ENCODE measurements around the gene CHD9.

CHD9 gene

DNA sequence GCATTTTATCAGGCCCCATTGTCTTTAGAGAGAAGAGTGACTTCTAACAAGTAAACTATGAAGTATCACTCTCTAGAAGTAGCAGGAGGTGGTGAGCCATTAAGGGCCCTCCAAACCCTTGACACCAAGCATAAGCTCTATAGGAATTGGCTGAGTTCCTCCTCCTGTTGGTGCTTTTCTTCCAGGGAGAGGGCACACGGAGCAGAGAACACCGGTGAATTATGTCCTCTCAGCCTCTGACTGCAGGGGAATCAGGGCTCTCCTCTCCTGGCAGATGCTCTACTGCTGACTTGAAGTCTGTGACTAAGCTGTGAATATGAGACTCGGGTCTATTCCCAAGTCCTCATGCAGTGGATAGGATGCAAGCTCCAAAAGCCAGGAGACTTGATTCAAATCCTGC, 32.3 kb downstream of the CHD9 start:
- WGBS = 61% methylated on average over 3 of the region's 3 CpGs
- peak overlapping the region; percentile 41; the same call in 1 of the 2 replicates for H3K27ac ChIP-seq (ENCODE audit: low read depth, low read length)

DNA sequence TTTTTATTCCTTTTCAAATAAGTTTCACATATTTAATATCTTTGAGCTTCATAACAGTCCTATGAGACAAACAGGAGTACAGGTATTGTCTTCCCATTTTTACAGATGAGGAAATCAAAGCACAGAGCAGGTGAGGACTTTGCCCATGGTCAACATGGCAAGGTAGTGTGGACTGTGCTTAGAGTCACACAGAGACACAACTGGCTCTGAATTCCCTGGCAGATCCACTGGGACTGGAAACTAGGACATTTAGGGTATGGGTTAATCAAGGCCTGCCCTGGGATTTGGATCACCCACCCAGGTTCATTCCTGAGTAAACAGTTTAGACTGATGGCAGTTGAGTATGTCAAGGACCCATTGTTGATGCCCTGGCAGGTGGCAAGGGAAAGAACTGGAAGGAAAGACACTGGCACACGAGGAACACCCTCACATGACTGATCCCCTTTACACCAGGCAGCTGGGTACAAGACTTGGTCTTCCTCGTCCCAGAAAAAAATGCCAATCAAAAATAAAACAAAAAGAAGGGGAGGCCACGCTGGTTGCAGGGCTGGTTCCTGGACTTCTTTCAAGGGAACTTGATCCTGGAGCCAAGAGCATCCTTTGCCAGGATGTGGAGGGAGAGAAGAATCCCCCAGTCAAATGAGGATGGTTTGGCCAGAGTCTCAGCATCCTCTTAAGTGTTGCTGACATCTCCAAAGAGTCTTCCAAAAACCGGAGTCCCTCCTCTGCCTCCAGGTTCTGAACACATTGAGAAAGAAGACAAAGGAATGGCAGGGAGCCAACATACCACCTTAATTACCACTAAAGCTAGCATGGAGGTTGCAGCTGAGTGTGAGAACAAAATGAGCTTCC, 34.9 kb downstream of the CHD9 start:
- 58% methylated on average over 4 of the region's 4 CpGs for WGBS
- Histone ChIP-seq H3K4me3 (ENCODE audit: low read length) (no peak overlapping the region), H3K4me1 (ENCODE audit: insufficient read depth, low read length) (peaks cover 67% of the 10 kb centered on the region), H3K9ac (ENCODE audit: low read depth, low read length) (peak overlapping the region; percentile 6; the same call in 1 of the 2 replicates), H3K36me3 (ENCODE audit: insufficient read depth, low read length) (no peaks in the 10 kb centered on the region), H3K27ac (ENCODE audit: low read depth, low read length) (peak overlapping the region; percentile 84), H3K9me3 (ENCODE audit: insufficient read depth, low read depth, low read length) (no peaks in the 10 kb centered on the region), H3K27me3 (ENCODE audit: insufficient read depth, low read length) (no peaks in the 10 kb centered on the region)

More for the DNA sequence above, 32.3 kb downstream of the CHD9 start:
- Histone ChIP-seq H3K9me3 (ENCODE audit: insufficient read depth, low read depth, low read length) (no peaks in the 10 kb centered on the region), H3K27me3 (ENCODE audit: insufficient read depth, low read length) (no peaks in the 10 kb centered on the region), H3K9ac (ENCODE audit: low read depth, low read length) (no peak overlapping the region), H3K4me1 (ENCODE audit: insufficient read depth, low read length) (peaks cover 69% of the 10 kb centered on the region), H3K4me3 (ENCODE audit: low read length) (no peak overlapping the region), H3K36me3 (ENCODE audit: insufficient read depth, low read length) (no peaks in the 10 kb centered on the region)

DNA sequence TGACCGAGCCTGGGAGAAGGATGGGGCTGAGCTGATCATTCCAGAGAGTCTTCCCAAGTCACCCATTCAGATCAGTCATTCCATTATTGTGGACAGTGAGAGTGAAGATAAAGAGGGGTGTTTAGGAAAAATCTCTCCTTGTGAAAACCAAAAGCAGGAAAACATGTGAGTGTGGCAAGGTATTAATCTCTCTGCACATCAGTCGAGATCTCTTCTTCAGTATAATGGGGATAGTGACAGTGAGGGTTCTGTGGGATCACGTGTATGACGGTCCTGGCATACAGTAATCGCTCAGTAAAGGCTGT, 35.4 kb downstream of the CHD9 start:
- H3K36me3 ChIP-seq (ENCODE audit: insufficient read depth, low read length) = no peaks in the 10 kb centered on the region
- peak overlapping the region; percentile 6; the same call in 1 of the 2 replicates for H3K9ac ChIP-seq (ENCODE audit: low read depth, low read length)
- 31% methylated on average over 5 of the region's 5 CpGs for WGBS
- peak overlapping the region; percentile 84 for H3K27ac ChIP-seq (ENCODE audit: low read depth, low read length)
- H3K4me3 ChIP-seq (ENCODE audit: low read length) = no peak overlapping the region
- H3K9me3 ChIP-seq (ENCODE audit: insufficient read depth, low read depth, low read length) = no peaks in the 10 kb centered on the region
- no peaks in the 10 kb centered on the region for H3K27me3 ChIP-seq (ENCODE audit: insufficient read depth, low read length)
- H3K4me1 ChIP-seq (ENCODE audit: insufficient read depth, low read length) = peaks cover 62% of the 10 kb centered on the region

DNA sequence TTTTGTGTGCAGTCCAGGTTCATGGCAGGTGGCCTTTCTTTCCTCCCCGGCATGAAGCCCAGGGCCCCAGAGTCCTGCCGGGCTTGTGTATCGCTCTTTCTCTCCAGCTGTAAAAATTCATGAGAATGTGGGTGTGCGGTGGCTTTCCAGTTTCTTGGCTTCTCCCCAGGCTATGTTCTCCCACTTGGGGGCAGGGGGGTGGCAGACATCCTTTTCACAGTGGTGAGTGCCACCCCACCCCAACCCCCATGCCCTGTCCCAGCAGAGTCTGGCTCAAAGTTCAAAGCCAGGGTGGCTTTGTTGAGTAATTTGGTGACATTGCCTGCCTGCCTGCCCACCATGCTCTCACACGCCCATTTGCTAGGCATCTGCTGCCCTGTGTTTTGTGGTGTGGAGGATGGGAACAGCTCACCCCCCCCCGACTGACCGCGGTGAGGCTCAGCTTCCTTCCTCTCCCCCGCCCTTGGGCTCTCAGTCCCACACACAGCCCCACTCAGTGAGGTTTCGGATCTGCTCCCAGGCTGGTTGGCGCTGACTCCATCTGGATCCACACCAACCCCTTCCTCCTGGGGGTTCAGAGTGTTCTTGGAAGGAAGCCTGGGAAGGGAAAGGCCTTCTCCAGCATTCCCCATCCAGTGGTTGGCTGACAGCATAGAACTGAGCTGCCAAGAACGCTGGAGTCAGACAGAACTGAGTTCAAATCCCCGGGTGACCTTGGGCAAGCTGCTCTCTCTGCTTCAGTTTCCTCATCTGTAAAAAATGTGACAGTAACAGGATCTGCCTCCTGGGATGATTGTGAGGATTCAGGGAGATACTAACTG, 36.0 kb downstream of the CHD9 start:
- Histone ChIP-seq H3K4me1 (ENCODE audit: insufficient read depth, low read length) (peaks cover 56% of the 10 kb centered on the region), H3K36me3 (ENCODE audit: insufficient read depth, low read length) (no peaks in the 10 kb centered on the region), H3K9me3 (ENCODE audit: insufficient read depth, low read depth, low read length) (no peaks in the 10 kb centered on the region), H3K27ac (ENCODE audit: low read depth, low read length) (peak overlapping the region; percentile 84), H3K9ac (ENCODE audit: low read depth, low read length) (peak overlapping the region; percentile 6), H3K4me3 (ENCODE audit: low read length) (no peak overlapping the region), H3K27me3 (ENCODE audit: insufficient read depth, low read length) (no peaks in the 10 kb centered on the region)
- 37% methylated on average over 13 of the region's 13 CpGs for WGBS

DNA sequence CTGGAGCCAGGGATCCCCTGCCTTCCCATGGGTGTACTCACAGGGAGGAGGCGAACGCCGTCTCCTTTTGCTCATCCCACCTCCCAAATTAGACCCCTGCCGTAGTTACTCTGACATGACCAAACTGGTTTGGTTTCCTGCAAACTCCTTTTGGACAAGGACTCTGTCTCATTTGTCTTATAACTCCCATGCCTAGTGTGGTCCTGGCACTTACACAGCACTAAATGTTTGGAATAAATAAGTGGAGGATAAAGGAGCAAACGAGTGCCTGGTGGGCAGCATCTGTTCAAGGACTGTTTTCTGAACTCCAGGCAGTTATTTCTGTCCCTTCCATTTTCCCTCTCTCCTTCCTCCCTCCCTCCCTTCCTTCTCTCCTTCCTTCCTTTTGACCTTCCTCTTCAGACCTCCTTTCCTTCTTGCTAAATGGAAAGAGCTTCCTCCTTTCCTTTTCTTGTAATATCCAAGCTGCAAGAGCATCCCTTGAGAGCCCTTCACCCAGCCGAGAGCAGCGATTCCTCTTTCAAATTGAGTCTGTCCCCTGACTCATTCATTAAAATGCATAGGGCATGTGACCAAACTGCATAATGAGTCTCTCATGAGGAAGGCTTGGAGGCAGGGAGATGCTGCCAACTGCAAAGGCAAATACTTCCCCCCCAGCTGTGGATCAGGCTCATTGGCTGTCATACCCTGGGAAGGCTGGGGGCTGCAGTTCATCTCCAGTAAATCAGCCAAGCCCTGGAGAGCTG, 36.8 kb downstream of the CHD9 start:
- H3K27ac ChIP-seq (ENCODE audit: low read depth, low read length) = peak overlapping the region; percentile 84
- H3K9ac ChIP-seq (ENCODE audit: low read depth, low read length) = no peak overlapping the region; the same call in 1 of the 2 replicates
- no peak overlapping the region for H3K4me3 ChIP-seq (ENCODE audit: low read length)
- peaks cover 50% of the 10 kb centered on the region for H3K4me1 ChIP-seq (ENCODE audit: insufficient read depth, low read length)
- H3K27me3 ChIP-seq (ENCODE audit: insufficient read depth, low read length) = no peaks in the 10 kb centered on the region
- 41% methylated on average over 7 of the region's 7 CpGs for WGBS
- H3K9me3 ChIP-seq (ENCODE audit: insufficient read depth, low read depth, low read length) = no peaks in the 10 kb centered on the region
- no peaks in the 10 kb centered on the region for H3K36me3 ChIP-seq (ENCODE audit: insufficient read depth, low read length)

DNA sequence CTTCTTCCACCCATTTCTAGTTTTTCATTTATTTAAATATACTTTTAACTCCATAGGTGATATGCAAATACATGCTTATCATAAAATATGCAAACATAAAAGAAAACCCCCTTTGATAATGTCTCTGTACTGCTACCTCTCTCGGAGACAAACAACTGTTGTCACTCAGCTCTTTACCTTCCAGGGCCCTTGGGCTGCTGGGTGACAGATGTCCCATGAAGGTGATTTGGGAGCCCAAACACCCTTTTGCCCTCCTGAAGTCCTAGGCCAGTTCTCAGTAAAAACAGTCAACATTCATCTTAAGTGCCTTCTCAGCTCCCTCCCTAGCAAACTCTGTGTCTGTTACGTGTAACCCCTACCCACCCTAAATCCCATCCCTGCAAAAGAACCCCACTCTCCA, 37.5 kb downstream of the CHD9 start:
- Histone ChIP-seq H3K9me3 (ENCODE audit: insufficient read depth, low read depth, low read length) (no peaks in the 10 kb centered on the region), H3K4me1 (ENCODE audit: insufficient read depth, low read length) (peaks cover 44% of the 10 kb centered on the region), H3K9ac (ENCODE audit: low read depth, low read length) (no peak overlapping the region), H3K36me3 (ENCODE audit: insufficient read depth, low read length) (no peaks in the 10 kb centered on the region), H3K4me3 (ENCODE audit: low read length) (no peak overlapping the region), H3K27me3 (ENCODE audit: insufficient read depth, low read length) (no peaks in the 10 kb centered on the region), H3K27ac (ENCODE audit: low read depth, low read length) (peak overlapping the region; percentile 84; the same call in 1 of the 2 replicates)
- WGBS = 21% methylated on average over 2 of the region's 2 CpGs

DNA sequence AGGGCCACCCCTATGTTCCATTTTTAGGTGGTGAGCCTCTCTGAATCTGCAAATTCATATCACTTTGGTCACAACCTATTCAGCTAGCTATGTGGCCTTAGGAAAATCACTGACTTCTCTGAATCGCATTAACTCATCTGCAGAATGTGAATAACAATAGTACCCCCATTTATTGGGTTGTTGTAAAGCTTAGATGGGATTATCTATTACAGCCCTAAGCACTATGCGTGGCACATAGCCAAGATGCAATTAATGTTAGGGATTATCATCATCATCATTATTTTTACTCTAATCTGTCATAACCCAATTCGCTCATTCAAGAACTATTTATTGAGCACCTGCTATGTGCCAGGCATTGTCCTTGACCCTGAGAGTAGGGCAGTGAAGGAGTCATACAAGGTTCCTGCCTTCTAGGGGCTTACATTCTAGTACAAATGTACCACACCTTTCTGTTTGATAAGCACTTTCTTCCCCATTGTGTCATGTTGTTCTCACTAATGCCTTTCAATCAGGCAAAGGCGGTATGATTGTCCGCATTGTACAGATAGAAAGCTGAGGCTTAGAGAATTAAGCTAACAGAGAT, 38.5 kb downstream of the CHD9 start:
- no peak overlapping the region for H3K9ac ChIP-seq (ENCODE audit: low read depth, low read length)
- H3K27me3 ChIP-seq (ENCODE audit: insufficient read depth, low read length) = no peaks in the 10 kb centered on the region
- no peak overlapping the region for H3K27ac ChIP-seq (ENCODE audit: low read depth, low read length)
- H3K4me3 ChIP-seq (ENCODE audit: low read length) = no peak overlapping the region
- H3K4me1 ChIP-seq (ENCODE audit: insufficient read depth, low read length) = peaks cover 46% of the 10 kb centered on the region
- H3K9me3 ChIP-seq (ENCODE audit: insufficient read depth, low read depth, low read length) = no peaks in the 10 kb centered on the region
- WGBS = 94% methylated on average over 5 of the region's 5 CpGs
- no peaks in the 10 kb centered on the region for H3K36me3 ChIP-seq (ENCODE audit: insufficient read depth, low read length)

DNA sequence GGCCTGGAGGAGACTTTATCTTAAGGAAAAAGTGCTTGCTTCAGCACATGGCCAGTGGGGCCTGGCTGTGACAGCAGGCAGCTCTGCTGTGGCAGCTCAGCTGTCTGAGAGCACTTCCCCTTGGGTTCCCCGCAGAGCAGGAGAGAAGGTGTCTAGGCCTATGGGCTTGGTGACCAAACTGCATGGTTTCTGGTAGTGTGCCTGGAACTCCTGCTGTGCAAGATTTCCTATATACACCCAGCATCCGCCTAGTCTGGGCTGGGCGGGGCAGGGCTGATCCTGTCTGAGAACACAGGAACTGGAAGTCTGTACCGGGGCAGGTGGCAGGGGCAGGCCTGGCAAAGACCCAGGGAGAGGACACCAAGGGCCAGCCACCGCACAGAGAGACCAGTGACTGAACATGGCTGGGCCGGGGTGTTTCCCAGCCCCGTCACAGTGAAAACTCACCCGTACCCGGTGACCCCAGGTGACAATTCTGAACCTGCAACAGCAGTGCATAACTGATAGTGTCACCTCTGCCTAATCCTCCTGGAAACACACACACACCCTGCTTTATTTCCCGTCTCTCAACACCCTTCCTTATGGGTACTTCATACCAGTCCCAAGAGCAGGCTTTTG, 39.3 kb downstream of the CHD9 start:
- Histone ChIP-seq H3K9ac (ENCODE audit: low read depth, low read length) (no peak overlapping the region), H3K4me1 (ENCODE audit: insufficient read depth, low read length) (peaks cover 53% of the 10 kb centered on the region), H3K9me3 (ENCODE audit: insufficient read depth, low read depth, low read length) (no peaks in the 10 kb centered on the region), H3K27ac (ENCODE audit: low read depth, low read length) (no peak overlapping the region), H3K36me3 (ENCODE audit: insufficient read depth, low read length) (no peaks in the 10 kb centered on the region), H3K27me3 (ENCODE audit: insufficient read depth, low read length) (no peaks in the 10 kb centered on the region), H3K4me3 (ENCODE audit: low read length) (no peak overlapping the region)
- WGBS = 81% methylated on average over 10 of the region's 10 CpGs

DNA sequence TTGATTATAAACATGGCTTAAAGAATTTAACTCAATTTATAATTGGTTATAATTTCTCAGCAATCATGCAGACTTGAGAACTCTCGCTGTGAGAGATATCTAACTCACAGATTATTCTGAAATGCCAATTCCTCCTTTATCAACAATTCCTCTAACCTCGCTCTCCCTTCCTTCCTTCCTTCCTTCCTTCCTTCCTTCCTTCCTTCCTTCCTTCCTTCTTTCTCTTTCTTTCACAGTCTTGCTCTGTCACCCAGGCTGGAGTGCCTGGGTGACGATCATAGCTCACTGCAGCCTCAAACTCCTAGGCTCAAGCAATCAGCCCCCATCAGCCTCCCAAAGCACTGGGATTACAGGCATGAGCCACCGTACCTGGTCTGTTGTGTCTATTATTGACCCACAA, 42.4 kb downstream of the CHD9 start:
- Histone ChIP-seq H3K9ac (ENCODE audit: low read depth, low read length) (no peak overlapping the region), H3K4me3 (ENCODE audit: low read length) (no peak overlapping the region), H3K9me3 (ENCODE audit: insufficient read depth, low read depth, low read length) (no peaks in the 10 kb centered on the region), H3K27me3 (ENCODE audit: insufficient read depth, low read length) (no peaks in the 10 kb centered on the region), H3K36me3 (ENCODE audit: insufficient read depth, low read length) (no peaks in the 10 kb centered on the region), H3K27ac (ENCODE audit: low read depth, low read length) (peak overlapping the region; percentile 99; the same call in 1 of the 2 replicates), H3K4me1 (ENCODE audit: insufficient read depth, low read length) (peaks cover 32% of the 10 kb centered on the region)
- WGBS = 60% methylated on average over 4 of the region's 4 CpGs

DNA sequence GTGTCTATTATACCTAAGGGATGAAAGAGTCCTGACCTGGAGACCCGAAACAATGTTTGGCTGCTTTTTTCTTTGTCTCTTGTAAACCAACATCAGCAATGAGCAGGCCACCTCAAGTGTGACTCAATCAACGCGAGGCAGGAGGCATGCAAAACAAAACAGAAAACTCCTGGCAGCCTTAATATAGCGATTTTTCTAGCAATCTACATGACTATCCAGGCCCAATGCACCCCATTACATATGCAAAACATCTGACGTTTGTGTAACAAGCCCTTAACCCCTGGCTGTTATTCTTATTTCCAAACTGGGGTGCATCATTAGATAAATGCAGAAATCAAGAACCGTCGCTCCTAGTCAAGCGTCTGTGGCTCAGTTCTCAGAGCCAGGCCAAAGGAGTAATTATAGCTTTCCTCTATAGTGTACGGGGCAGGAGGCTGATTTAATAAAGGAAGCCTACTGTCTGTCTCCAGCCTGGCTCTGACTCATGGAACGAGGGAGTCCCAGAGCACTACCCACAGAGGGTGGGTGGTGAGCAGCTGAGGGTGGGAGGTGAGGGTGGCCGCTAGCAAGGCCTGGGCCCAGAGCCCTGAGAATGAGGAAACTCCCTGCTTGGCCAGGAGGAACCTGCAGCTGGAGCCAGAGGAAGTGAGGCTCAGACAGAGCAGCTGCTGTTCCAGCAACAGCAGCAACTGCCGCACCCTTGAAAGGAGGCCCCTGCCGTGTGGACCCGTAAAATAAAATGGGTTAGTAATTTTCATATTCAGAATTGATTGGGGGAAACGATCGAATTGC, 43.9 kb downstream of the CHD9 start:
- H3K4me3 ChIP-seq (ENCODE audit: low read length) = peak overlapping the region; percentile 54
- H3K36me3 ChIP-seq (ENCODE audit: insufficient read depth, low read length) = no peaks in the 10 kb centered on the region
- peaks cover 28% of the 10 kb centered on the region for H3K4me1 ChIP-seq (ENCODE audit: insufficient read depth, low read length)
- no peaks in the 10 kb centered on the region for H3K27me3 ChIP-seq (ENCODE audit: insufficient read depth, low read length)
- 18% methylated on average over 16 of the region's 16 CpGs for WGBS
- H3K9me3 ChIP-seq (ENCODE audit: insufficient read depth, low read depth, low read length) = no peaks in the 10 kb centered on the region
- peak overlapping the region; percentile 99 for H3K27ac ChIP-seq (ENCODE audit: low read depth, low read length)
- H3K9ac ChIP-seq (ENCODE audit: low read depth, low read length) = peak overlapping the region; percentile 70
